ENCODE measurements around the gene COA5.

The COA5 gene

GRCh38 chr2:98568161-98568956 is 40.0 kb downstream of the COA5 start:
- TF ChIP-seq FOXP2 (optimal IDR thresholded peaks at IDR 0.05; ENCODE audit: borderline replicate concordance, extremely low read depth, extremely low read length, insufficient read depth) (no peak), SIN3A (IDR thresholded peaks at IDR 0.05; ENCODE audit: borderline replicate concordance, insufficient read depth, low read length) (no peak)

DNA sequence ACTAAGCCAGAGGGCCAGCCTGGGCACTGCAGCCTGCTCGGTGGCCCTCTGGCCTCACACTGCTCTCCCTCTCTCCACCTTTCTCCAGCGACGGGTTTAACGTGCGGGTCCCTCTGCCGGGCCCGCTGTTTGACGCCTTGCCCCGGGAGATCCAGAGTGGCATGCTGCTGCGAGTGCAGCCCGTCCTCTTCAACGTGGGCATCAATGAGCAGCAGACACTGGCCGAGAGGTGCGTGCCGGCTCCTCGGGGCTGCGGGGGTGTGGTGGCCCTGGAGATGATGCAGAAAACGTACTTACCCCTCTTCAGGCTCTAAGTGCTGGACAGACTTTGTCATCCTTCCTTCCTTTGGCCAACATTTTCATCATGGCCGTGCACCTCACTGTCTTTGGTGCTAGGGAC is 42.4 kb downstream of the COA5 start:
- TF ChIP-seq TAF1 (IDR thresholded peaks at IDR 0.05; ENCODE audit: borderline replicate concordance, insufficient read depth, low read length) (no peak), FOXP2 (optimal IDR thresholded peaks at IDR 0.05; ENCODE audit: borderline replicate concordance, extremely low read depth, extremely low read length, insufficient read depth) (no peak), POLR2AphosphoS5 (IDR thresholded peaks at IDR 0.05; ENCODE audit: low read depth, low read length) (no peak), SIN3A (IDR thresholded peaks at IDR 0.05; ENCODE audit: borderline replicate concordance, insufficient read depth, low read length) (no peak)
- TF ChIP-seq, protein P1, sequence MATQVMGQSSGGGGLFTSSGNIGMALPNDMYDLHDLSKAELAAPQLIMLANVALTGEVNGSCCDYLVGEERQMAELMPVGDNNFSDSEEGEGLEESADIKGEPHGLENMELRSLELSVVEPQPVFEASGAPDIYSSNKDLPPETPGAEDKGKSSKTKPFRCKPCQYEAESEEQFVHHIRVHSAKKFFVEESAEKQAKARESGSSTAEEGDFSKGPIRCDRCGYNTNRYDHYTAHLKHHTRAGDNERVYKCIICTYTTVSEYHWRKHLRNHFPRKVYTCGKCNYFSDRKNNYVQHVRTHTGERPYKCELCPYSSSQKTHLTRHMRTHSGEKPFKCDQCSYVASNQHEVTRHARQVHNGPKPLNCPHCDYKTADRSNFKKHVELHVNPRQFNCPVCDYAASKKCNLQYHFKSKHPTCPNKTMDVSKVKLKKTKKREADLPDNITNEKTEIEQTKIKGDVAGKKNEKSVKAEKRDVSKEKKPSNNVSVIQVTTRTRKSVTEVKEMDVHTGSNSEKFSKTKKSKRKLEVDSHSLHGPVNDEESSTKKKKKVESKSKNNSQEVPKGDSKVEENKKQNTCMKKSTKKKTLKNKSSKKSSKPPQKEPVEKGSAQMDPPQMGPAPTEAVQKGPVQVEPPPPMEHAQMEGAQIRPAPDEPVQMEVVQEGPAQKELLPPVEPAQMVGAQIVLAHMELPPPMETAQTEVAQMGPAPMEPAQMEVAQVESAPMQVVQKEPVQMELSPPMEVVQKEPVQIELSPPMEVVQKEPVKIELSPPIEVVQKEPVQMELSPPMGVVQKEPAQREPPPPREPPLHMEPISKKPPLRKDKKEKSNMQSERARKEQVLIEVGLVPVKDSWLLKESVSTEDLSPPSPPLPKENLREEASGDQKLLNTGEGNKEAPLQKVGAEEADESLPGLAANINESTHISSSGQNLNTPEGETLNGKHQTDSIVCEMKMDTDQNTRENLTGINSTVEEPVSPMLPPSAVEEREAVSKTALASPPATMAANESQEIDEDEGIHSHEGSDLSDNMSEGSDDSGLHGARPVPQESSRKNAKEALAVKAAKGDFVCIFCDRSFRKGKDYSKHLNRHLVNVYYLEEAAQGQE (IDR thresholded peaks at IDR 0.05; ENCODE audit: insufficient read depth in 1 of 2, low read depth in 2 of 2, low read length in 2 of 2) = no peak

DNA sequence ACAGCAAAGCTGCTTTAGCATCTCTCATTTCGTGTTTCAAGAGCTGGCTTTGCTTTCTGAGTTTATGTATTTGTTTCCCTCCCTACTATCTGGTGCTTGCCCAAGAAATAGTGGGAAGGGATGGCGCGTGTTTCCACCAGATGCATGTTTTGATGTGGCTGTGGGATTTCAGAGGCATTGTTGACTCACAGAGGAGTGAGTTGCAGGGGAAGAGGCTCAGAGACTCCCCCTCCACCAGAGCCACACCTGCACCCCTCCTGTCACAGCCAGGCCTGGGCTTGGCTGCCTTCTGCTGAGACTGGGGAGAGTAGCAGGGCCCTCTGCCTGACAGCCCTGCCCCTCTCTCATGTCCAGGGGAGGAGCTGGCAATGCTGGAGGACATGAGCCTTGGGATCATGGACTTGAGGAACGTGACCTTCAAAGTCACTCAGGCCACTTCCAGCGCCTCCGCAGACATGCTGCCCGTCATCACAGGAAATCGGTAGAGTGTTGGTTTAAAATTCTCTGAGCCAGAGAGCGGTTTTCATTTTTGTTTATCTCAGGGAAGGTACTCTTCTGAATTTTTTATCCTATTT is 42.9 kb downstream of the COA5 start:
- TF ChIP-seq FOXP2 (optimal IDR thresholded peaks at IDR 0.05; ENCODE audit: borderline replicate concordance, extremely low read depth, extremely low read length, insufficient read depth) (no peak), POLR2AphosphoS5 (IDR thresholded peaks at IDR 0.05; ENCODE audit: low read depth, low read length) (no peak), SIN3A (IDR thresholded peaks at IDR 0.05; ENCODE audit: borderline replicate concordance, insufficient read depth, low read length) (no peak), TAF1 (IDR thresholded peaks at IDR 0.05; ENCODE audit: borderline replicate concordance, insufficient read depth, low read length) (no peak)
- TF ChIP-seq, protein P1 (IDR thresholded peaks at IDR 0.05; ENCODE audit: insufficient read depth in 1 of 2, low read depth in 2 of 2, low read length in 2 of 2) = no peak

DNA sequence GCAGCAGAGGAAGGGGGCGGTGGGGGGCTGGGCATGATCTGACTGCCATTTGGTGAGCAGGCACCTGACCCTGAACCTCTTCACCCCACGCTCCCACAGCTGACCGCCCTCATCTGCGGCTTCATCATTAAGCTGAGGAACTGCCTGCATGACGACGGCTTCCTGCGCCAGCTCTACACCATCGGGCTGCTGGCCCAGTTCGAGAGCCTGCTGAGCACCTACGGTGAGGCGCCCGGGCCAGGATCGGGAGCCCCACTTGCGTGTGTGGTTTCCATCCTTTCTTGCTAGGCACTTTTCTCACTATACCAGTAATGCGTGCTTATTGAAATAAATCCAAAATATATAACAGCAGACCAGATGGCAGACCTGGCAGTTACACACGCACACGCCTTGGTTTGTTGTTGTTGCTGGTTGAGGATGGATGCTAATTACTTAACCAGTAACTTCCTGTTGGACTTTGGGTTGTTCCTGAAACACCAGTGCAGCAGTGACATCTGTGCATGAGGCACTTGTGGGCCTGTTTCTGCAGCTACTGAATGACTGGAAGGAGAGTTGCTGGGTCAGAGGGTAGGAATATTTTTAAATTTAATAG is 43.7 kb downstream of the COA5 start:
- TF ChIP-seq TAF1 (IDR thresholded peaks at IDR 0.05; ENCODE audit: borderline replicate concordance, insufficient read depth, low read length) = no peak
- TF ChIP-seq, protein P1 (IDR thresholded peaks at IDR 0.05; ENCODE audit: insufficient read depth in 1 of 2, low read depth in 2 of 2, low read length in 2 of 2) = no peak
- TF ChIP-seq SIN3A (IDR thresholded peaks at IDR 0.05; ENCODE audit: borderline replicate concordance, insufficient read depth, low read length) = no peak
- TF ChIP-seq FOXP2 (optimal IDR thresholded peaks at IDR 0.05; ENCODE audit: borderline replicate concordance, extremely low read depth, extremely low read length, insufficient read depth) = no peak
- TF ChIP-seq POLR2AphosphoS5 (IDR thresholded peaks at IDR 0.05; ENCODE audit: low read depth, low read length) = no peak

- TF ChIP-seq SIN3A (IDR thresholded peaks at IDR 0.05; ENCODE audit: borderline replicate concordance, insufficient read depth, low read length) = no peak
These were observed 44.9 kb downstream of the COA5 start for GRCh38 chr2:98563394-98563793.

All from PFSK-1 (cell line).